Measurements from ENCODE around the gene ANTXR2.

DNA sequence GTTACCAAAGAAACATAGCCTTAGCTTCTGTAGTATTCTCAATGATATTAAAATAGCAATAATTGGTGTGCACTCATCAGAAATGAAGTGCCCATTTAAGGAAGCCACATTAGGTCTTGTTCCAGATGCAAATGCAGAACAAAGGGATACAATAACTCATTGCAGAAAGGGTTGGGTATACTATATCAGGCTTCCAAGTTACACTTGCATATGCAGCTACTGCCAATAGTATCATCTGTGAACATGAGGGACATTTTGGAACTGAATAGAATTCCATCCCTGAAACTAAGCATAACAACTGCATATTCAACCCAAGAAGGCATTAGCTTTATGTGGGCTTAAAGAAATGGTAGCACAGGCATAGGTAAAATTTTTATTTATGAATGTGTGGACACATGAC is 167.8 kb downstream of the ANTXR2 start:
- TF ChIP-seq POLR2A (IDR thresholded peaks at IDR 0.05): no peak
- TF ChIP-seq, protein P1, sequence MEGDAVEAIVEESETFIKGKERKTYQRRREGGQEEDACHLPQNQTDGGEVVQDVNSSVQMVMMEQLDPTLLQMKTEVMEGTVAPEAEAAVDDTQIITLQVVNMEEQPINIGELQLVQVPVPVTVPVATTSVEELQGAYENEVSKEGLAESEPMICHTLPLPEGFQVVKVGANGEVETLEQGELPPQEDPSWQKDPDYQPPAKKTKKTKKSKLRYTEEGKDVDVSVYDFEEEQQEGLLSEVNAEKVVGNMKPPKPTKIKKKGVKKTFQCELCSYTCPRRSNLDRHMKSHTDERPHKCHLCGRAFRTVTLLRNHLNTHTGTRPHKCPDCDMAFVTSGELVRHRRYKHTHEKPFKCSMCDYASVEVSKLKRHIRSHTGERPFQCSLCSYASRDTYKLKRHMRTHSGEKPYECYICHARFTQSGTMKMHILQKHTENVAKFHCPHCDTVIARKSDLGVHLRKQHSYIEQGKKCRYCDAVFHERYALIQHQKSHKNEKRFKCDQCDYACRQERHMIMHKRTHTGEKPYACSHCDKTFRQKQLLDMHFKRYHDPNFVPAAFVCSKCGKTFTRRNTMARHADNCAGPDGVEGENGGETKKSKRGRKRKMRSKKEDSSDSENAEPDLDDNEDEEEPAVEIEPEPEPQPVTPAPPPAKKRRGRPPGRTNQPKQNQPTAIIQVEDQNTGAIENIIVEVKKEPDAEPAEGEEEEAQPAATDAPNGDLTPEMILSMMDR (IDR thresholded peaks at IDR 0.05): no peak

Measured in prostate gland (tissue), 2 donors.